ENCODE results near the gene OR7A5.
"Not testable (repeated sequence)": the region's sequence is repeated elsewhere in the genome, so short reads cannot be mapped to it uniquely, and the experiment has no call there.

The OR7A5 gene

DNA sequence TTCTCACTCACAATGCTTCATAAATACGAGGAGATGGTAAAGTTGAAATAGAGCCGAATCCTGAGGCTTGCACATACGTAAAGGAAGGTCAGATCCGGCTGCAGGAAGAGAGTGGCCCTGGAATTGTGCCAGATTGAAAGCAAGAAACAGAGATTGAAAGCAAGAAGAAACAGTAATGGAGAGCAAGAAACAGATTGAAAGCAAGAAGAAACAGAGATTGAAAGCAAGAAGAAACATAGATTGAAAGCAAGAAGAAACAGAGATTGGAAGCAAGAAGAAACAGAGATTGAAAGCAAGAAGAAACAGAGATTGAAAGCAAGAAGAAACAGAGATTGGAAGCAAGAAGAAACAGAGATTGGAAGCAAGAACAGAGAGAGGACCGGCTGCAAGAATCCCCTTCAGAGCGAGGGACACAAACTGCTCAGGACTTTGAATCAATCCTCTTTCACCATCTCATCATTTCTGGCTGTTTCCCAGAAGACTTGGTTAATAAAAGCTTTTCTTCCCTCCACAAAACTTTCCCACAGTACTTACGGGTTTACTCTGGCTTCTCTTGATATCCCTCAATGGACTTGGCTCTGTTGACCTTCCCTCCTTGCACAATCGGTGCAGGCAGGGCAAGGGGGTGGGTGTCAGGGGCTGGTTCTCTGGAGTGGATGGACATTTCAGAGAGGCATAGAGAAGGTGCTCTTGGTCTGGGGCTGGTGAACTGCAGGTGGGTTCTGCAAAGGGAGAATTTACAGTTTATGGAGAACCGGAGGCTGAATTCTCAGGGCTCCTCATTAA, 25.5 kb downstream of the OR7A5 start:
- TF ChIP-seq, protein P1, sequence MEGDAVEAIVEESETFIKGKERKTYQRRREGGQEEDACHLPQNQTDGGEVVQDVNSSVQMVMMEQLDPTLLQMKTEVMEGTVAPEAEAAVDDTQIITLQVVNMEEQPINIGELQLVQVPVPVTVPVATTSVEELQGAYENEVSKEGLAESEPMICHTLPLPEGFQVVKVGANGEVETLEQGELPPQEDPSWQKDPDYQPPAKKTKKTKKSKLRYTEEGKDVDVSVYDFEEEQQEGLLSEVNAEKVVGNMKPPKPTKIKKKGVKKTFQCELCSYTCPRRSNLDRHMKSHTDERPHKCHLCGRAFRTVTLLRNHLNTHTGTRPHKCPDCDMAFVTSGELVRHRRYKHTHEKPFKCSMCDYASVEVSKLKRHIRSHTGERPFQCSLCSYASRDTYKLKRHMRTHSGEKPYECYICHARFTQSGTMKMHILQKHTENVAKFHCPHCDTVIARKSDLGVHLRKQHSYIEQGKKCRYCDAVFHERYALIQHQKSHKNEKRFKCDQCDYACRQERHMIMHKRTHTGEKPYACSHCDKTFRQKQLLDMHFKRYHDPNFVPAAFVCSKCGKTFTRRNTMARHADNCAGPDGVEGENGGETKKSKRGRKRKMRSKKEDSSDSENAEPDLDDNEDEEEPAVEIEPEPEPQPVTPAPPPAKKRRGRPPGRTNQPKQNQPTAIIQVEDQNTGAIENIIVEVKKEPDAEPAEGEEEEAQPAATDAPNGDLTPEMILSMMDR (IDR thresholded peaks at IDR 0.05; ENCODE audit: low read length, missing control alignments), result no peak
- no peak for DNase-seq (ENCODE audit: low read depth)

DNA sequence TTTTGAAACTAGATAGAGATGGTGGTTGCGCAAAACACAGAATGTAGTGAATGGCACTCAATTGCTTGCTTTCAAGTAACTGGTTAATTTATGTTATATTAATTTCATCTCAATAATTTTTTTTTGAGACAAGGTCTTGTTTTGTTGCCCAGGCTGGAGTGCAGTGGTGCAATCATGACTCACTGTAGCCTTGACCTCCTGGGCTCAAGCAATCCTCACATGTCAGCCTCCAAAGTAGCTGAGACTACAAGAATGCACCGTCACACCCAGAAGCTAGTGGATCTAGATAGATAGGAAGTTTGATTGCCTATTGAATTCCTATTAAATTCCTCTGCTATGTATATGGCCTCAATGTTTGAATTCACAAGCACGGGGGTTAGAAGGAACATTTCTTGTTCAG, 30.2 kb downstream of the OR7A5 start:
- TF ChIP-seq, protein P1 (IDR thresholded peaks at IDR 0.05; ENCODE audit: low read length, missing control alignments), result no peak
- no peak overlapping the region for H3K4me3 ChIP-seq (replicated peaks; ENCODE audit: low read depth, low read length)
- no peak for DNase-seq (ENCODE audit: low read depth)

More for the DNA sequence above, 25.5 kb downstream of the OR7A5 start:
- H3K4me3 ChIP-seq (replicated peaks; ENCODE audit: low read depth, low read length), result no peak overlapping the region

DNA sequence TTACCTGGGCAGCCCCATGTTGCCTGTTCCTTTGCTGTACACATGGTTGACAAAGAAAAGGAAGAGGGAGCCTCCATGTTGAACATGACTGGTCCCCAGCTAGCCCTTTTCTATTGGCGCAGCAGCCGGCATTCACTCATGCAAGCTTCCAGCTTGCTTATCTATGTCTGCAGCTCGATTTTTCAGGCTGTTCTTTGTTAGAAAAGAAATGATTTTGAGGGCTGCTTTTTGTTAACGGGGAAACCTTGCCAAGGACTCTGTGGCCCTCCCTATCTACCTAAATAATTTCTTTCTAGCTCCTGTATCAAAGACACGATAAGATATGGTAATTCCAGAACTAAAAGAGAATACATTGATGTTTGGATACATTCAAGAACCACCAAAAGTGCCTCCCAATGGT, 36.2 kb downstream of the OR7A5 start:
- TF ChIP-seq, protein P1 (IDR thresholded peaks at IDR 0.05; ENCODE audit: low read length, missing control alignments), result no peak
- no peak for DNase-seq (ENCODE audit: low read depth)
- no peak overlapping the region for H3K4me3 ChIP-seq (replicated peaks; ENCODE audit: low read depth, low read length)

DNA sequence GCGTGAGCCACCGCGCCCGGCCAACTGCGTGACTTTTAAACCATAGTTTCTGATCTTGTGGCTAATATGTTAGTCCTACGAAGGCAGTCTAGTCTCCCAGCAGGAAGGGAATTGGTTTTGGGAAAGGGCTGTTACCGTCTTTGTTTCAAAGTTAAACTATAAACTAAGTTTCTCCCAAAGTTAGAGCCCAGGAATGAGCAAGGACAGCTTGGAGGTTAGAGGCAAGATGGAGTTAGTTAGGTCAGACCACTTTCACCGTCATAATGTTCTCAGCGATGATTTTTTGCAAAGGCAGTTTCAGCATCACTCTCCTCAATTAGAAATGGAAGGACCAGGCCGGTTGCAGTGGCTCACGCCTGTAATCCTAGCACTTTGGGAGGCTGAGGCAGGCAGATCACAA, 39.0 kb downstream of the OR7A5 start:
- no peak overlapping the region for H3K4me3 ChIP-seq (replicated peaks; ENCODE audit: low read depth, low read length)
- TF ChIP-seq, protein P1 (IDR thresholded peaks at IDR 0.05; ENCODE audit: low read length, missing control alignments), result no peak
- no peak for DNase-seq (ENCODE audit: low read depth)

DNA sequence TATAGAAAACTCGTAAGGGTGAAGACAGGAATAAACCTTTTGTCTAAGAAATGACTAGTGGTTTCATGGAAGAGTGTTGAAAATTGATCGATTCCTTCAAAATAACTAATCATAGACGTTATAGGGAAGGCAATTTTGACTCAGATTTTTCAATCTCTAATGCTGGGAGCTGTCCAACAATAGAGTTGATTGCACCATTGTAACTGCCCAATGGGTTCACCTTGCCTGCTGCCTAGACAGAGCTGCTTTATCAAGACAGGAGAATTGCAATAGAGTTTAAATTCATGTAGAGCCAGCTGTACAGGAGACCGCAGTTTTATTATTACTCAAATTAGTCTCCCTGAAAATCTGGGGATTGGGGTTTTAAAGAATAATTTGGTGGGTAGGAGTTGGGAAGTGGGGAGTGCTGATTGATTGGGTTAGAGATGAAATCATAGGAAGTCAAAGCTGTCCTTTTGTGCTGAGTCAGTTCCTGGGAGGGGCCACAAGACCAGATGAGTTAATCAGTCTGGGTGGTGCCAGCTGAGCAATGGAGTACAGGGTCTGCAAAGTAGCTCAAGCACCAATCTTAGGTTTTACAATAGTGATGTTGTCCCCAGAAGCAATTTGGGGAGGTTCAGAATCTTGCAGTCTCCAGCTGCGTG, 39.8 kb downstream of the OR7A5 start:
- no peak for DNase-seq (ENCODE audit: low read depth)

DNA sequence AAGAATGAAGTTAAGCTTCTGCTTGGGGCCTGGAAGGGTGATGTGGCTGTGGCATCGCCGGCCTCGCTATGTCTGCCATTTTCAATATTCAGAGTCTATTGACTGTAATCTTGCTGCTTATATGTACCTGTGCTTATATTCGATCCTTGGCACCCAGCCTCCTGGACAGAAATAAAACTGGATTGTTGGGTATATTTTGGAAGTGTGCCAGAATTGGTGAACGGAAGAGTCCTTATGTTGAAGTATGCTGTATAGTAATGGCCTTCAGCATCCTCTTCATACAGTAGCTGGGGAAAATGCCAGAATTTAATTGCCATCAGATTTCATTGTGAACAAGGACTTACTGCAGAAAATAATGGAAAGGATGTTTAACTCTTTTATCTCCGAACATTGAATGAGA, 42.7 kb downstream of the OR7A5 start:
- DNase-seq (ENCODE audit: low read depth), result not testable (repeated sequence)

More for the DNA sequence above, 39.8 kb downstream of the OR7A5 start:
- TF ChIP-seq, protein P1 (IDR thresholded peaks at IDR 0.05; ENCODE audit: low read length, missing control alignments), result no peak
- H3K4me3 ChIP-seq (replicated peaks; ENCODE audit: low read depth, low read length), result no peak overlapping the region

DNA sequence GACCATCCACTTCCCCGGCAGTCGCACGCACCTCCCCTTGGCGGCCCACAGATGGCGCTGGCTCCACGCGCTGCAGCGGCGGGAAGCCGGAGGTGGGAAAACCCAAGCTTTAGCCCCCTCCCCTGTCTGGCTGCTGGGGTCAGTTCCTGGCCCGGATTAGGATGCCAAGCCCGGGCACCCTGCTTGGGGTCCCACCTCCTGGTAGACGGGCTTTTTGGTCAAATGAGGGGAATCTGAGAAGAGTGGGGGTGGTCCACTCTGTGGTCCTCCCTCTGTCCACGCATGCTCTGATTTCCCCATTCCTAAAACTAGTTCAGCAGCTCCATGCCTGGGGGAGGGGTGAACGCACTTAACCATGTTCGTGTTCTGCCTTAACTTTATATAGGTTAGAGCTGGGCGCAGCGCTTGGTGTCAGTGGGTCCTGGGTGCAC, 48.5 kb downstream of the OR7A5 start:
- peak; percentile 9 for DNase-seq (ENCODE audit: low read depth)
- TF ChIP-seq, protein P1 (IDR thresholded peaks at IDR 0.05; ENCODE audit: low read length, missing control alignments), result peak; percentile 64
- no peak overlapping the region for H3K4me3 ChIP-seq (replicated peaks; ENCODE audit: low read depth, low read length)

More for the DNA sequence above, 42.7 kb downstream of the OR7A5 start:
- H3K4me3 ChIP-seq (replicated peaks; ENCODE audit: low read depth, low read length), result not testable (repeated sequence)

DNA sequence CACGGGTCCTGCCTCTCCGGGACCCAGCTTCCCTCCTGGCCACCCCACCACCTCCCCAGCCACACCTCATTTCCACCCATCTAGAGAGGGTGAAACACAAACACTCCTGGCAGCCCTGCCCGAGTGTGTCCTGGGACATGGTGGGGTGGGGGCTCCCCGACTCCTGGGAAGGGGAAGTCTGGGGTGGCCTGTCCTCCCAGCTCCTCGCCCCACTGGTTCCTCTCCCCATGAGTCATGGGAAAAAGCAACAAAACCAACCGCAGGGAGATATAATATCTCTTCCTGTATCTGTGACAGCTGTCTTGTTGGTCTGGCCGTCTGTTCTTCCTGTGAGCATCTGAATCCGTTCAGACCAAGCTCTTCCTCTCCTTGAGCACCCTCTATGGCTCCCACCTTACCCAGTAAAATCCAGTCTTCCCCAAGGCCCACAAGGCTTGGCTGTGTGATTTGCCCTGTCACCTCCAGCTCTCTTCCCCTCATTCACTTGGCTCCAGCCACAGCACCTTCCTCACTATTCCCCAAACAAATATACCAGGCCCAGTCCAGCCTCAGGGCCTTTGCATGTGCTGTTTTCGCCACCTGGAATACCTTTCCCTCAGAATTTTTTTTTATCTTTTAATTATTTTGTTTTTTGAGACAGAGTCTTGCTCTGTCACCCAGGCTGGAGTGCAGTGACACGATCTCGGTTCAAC, 49.7 kb downstream of the OR7A5 start:
- peak; percentile 53 for DNase-seq (ENCODE audit: low read depth)
- H3K4me3 ChIP-seq (replicated peaks; ENCODE audit: low read depth, low read length), result not testable (repeated sequence)

DNA sequence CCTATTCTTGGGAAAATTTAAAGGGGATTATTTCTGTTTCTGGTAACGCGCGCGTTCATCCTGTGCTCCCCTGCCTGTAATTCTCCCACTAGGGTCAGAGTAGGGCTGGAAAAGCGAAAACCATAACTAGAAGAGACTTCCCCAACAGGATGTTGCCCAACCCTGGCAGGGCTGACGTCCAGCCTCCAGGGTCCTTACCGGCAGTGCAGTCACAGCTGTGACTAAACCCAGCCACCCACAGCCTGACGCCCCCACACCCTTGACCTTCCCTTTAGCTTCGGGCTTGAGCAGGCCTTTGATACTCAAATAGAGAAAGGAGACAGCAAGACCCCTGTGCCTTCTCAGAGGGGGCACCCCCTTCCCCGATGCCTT, 50.3 kb downstream of the OR7A5 start:
- not testable (repeated sequence) for H3K4me3 ChIP-seq (replicated peaks; ENCODE audit: low read depth, low read length)
- DNase-seq (ENCODE audit: low read depth), result peak; percentile 74

DNA sequence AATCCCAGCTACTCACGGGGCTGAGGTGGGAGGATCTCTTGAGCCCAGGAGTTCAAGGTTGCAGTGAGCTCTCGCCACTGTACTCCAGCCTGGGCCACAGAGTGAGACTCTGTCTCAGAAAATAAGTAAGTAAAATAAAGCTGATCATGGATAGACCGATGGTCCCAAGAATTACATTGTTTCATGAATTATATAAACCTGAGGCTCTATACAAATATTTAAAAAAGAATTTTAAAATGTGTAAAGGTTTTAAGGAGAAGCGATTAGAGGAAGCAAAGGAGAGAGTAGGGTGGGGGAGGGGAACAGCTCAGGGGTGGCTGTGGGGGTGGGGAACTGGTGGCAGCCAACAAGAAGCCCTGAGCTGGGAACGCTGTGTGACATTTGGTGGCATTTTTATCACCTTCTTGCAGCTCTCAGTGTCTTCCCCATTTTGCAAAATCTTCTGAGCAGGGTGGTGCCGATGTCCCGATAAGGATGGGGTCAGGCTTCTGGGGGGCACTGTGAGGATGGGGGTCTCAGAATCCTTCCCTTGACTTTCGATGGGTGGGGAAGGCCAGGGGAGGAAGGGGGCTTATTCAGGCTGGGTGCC, 51.5 kb downstream of the OR7A5 start:
- not testable (repeated sequence) for DNase-seq (ENCODE audit: low read depth); H3K4me3 ChIP-seq (replicated peaks; ENCODE audit: low read depth, low read length)

Data from fibroblast of pulmonary artery (primary cell).